Keratinocyte (primary cell): ENCODE results near the gene SASH1. TPM values are rescaled to one million over a fixed set of nuclear protein-coding genes. Genes with fewer than 3 reads are reported as not detected.
A peak's percentile ranks its signal among the peaks of the same experiment; 100 is the strongest.

Source experiments
- DNase-seq: peaks from one replicate; pipeline ENCODE4 v3.0.0-alpha.2; 2011; ENCODE audit warnings: low read depth, missing footprints, low spot score
- FAIRE-seq: peaks from 2 replicates; lab custom pipeline; 2011; peaks lifted over from hg19 to GRCh38; lab: Jason Lieb, UNC
- H2AFZ ChIP-seq: 2 replicates; pipeline ENCODE4 v1.6.0; 2012; ENCODE audit warnings: low read length, control low read depth, inconsistent platforms; ENCODE audit not compliant: control insufficient read depth
- H3K27ac ChIP-seq: 2 replicates; pipeline ENCODE4 v1.5.1; 2011; ENCODE audit warnings: low read length; ENCODE audit not compliant: control insufficient read depth, insufficient read depth
- H3K27me3 ChIP-seq: 3 replicates; pipeline ENCODE4 v1.6.0; 2011; ENCODE audit warnings: low read length; ENCODE audit not compliant: control insufficient read depth, insufficient read depth; ENCODE audit errors: extremely low read depth
- H3K36me3 ChIP-seq, 2 experiments: 2 replicates in 1 of 2; 3 replicates in 1 of 2; pipeline ENCODE4 v1.5.1; 2011; ENCODE audit warnings: low read length in 2 of 2, mild to moderate bottlenecking in 1 of 2; ENCODE audit not compliant: control insufficient read depth in 2 of 2, insufficient read depth in 2 of 2; ENCODE audit errors: extremely low read depth in 1 of 2
- H3K4me1 ChIP-seq: 3 replicates; pipeline ENCODE4 v1.5.1; 2011; ENCODE audit warnings: low read length; ENCODE audit not compliant: control insufficient read depth, insufficient read depth; ENCODE audit errors: extremely low read depth
- H3K4me2 ChIP-seq: 3 replicates; pipeline ENCODE4 v1.6.0; 2011; ENCODE audit warnings: low read depth, low read length; ENCODE audit not compliant: control insufficient read depth, insufficient read depth; ENCODE audit errors: extremely low read depth
- H3K4me3 ChIP-seq, 3 experiments: fragments of 200-600 bp in 1 of 3; sonication (generic) in 1 of 3; 2 replicates in 2 of 3; 3 replicates in 1 of 3; pipeline ENCODE4 v1.5.1; 2011 to 2016; ENCODE audit warnings: low read length in 3 of 3, mild to moderate bottlenecking in 3 of 3, control low read depth in 2 of 3, inconsistent platforms in 1 of 3, low read depth in 1 of 3, mixed read lengths in 1 of 3, mixed run types in 1 of 3, moderate library complexity in 1 of 3; ENCODE audit not compliant: control insufficient read depth in 2 of 3, insufficient read depth in 2 of 3; ENCODE audit errors: extremely low read depth in 1 of 3
- H3K79me2 ChIP-seq: 2 replicates; pipeline ENCODE4 v1.6.0; 2012; ENCODE audit warnings: low read length; ENCODE audit not compliant: control insufficient read depth, insufficient read depth
- H3K9ac ChIP-seq: 3 replicates; pipeline ENCODE4 v1.6.0; 2011; ENCODE audit warnings: low read length; ENCODE audit not compliant: control insufficient read depth, insufficient read depth; ENCODE audit errors: extremely low read depth
- H3K9me1 ChIP-seq: 3 replicates; pipeline ENCODE4 v1.6.0; 2011; ENCODE audit warnings: low read length; ENCODE audit not compliant: control insufficient read depth, insufficient read depth; ENCODE audit errors: extremely low read depth
- H3K9me3 ChIP-seq: 2 replicates; pipeline ENCODE4 v1.5.1; 2012; ENCODE audit warnings: low read depth, low read length; ENCODE audit not compliant: control insufficient read depth
- H4K20me1 ChIP-seq: 3 replicates; pipeline ENCODE4 v1.6.0; 2011; ENCODE audit warnings: low read length; ENCODE audit not compliant: control insufficient read depth, insufficient read depth; ENCODE audit errors: extremely low read depth
- CTCF ChIP-seq, 3 experiments: IDR thresholded peaks in 1 of 3; conservative IDR thresholded peaks in 1 of 3; optimal IDR thresholded peaks in 1 of 3; 2 replicates in 2 of 3; 3 replicates in 1 of 3; pipeline versions ENCODE3 to v1.5.1; 2011; ENCODE audit warnings: low read length in 3 of 3, mild to moderate bottlenecking in 3 of 3, moderate library complexity in 2 of 3, control low read depth in 1 of 3, inconsistent platforms in 1 of 3; ENCODE audit not compliant: insufficient read depth in 2 of 3; ENCODE audit errors: extremely low read depth in 1 of 3
- EZH2 ChIP-seq: IDR thresholded peaks from one replicate; pipeline ENCODE4 v1.6.1; 2012; ENCODE audit warnings: inconsistent platforms, mild to moderate bottlenecking, low read length, moderate library complexity
- dilution Hi-C: fragments of 300-500 bp; cut with MboI; formaldehyde crosslinking; loops from one replicate; pipeline ENCODE4 v1.7.0; 2020; ENCODE audit warnings: low sequenced_read_pairs; ENCODE audit not compliant: extremely low pct_ligation_motif_present
- polyA plus RNA-seq, 5 experiments: library from polyadenylated mRNA; depleted of rRNA in 3 of 5; stranded (reverse) in 3 of 5; stranded (forward) in 1 of 5; unstranded in 1 of 5; fragments of >200 nt; gene quantifications; 1 replicate in 1 of 5; 2 replicates in 3 of 5; 3 replicates in 1 of 5; pipeline versions ENCODE4 v1.2.1 to v1.2.3, GENCODE V29; 2011 to 2012; ENCODE audit warnings: missing spikeins in 2 of 5, low read depth in 1 of 5, low replicate concordance in 1 of 5

The SASH1 gene
- polyA plus RNA-seq, 1 donor (not counting 4 experiments of a cell fraction or from before 2014, with no cell fraction given) = 4.4 TPM

GRCh38 chr6:148507774-148508173 lies 165.1 kb downstream of the SASH1 start:
- peaks cover 13% of the 10 kb centered on the region for H3K4me1 ChIP-seq
- DNase-seq (no peak), FAIRE-seq (no peak)
- H3K9ac ChIP-seq = no peak overlapping the region
- no peaks in the 10 kb centered on the region for H3K27me3 ChIP-seq
- H3K4me3 ChIP-seq = no peak overlapping the region
- H2AFZ ChIP-seq = no peak overlapping the region
- H3K27ac ChIP-seq = no peak overlapping the region
- dilution Hi-C loops = no loop called here
- no peaks in the 10 kb centered on the region for H3K79me2 ChIP-seq
- no peak for TF ChIP-seq EZH2
- H4K20me1 ChIP-seq = no peaks in the 10 kb centered on the region
- no peaks in the 10 kb centered on the region for H3K9me3 ChIP-seq
- no peaks in the 10 kb centered on the region for H3K9me1 ChIP-seq
- H3K36me3 ChIP-seq = no peaks in the 10 kb centered on the region
- no peak overlapping the region for H3K4me2 ChIP-seq

- Histone ChIP-seq H3K9ac (peak overlapping the region; percentile 4), H3K4me3 (peak overlapping the region in 1 of 3 experiments; percentile 3)
Observed at GRCh38 chr6:148508401-148509041, 165.9 kb downstream of the SASH1 start.

More at GRCh38 chr6:148508401-148509041, 165.9 kb downstream of the SASH1 start:
- no peaks in the 10 kb centered on the region for H3K79me2 ChIP-seq
- H3K4me1 ChIP-seq = peaks cover 13% of the 10 kb centered on the region
- peak; percentile 82 for FAIRE-seq
- H3K9me3 ChIP-seq = no peaks in the 10 kb centered on the region
- H3K27me3 ChIP-seq = no peaks in the 10 kb centered on the region
- H4K20me1 ChIP-seq = no peaks in the 10 kb centered on the region
- TF ChIP-seq CTCF (optimal IDR thresholded peaks at IDR 0.05 in 1 of 3, IDR thresholded peaks at IDR 0.05 in 1 of 3, conservative IDR thresholded peaks at IDR 0.05 in 1 of 3; ENCODE audit: extremely low read depth in 1 of 3, insufficient read depth in 2 of 3, low read length in 3 of 3) (no peak), EZH2 (no peak)
- no peak for DNase-seq
- H2AFZ ChIP-seq = peak overlapping the region; percentile 50
- peak overlapping the region; percentile 69 for H3K4me2 ChIP-seq
- dilution Hi-C loops = no loop called here
- no peaks in the 10 kb centered on the region for H3K36me3 ChIP-seq
- H3K9me1 ChIP-seq = no peaks in the 10 kb centered on the region
- H3K27ac ChIP-seq = peak overlapping the region; percentile 4
